Measurements from ENCODE around the gene MRPS30. TPM values are rescaled to one million over a fixed set of nuclear protein-coding genes. Genes with fewer than 3 reads are reported as not detected.

Gene MRPS30
- 87.4 and 92.3 TPM in 2 replicates for total RNA-seq (ENCODE audit: low replicate concordance)

GRCh38 chr5:44808435-44809214, at the start of gene MRPS30:
Gene MRPS30, plus strand, starts transcription at chr5:44808947. Its CDS starts 16 bp downstream, at chr5:44808963.
- H3K4me3 ChIP-seq: peak within 1 kb of the TSS; percentile 89
- Mint-ChIP-seq H3K4me3 (peak within 1 kb of the TSS; percentile 98), H3K27me3 (ENCODE audit: insufficient read depth, low read depth) (no peaks in the 10 kb centered on the region), H3K9me3 (no peaks in the 10 kb centered on the region), H3K27ac (peak within 1 kb of the TSS; percentile 92), H3K4me1 (peaks cover 21% of the 10 kb centered on the region), H3K36me3 (no peaks in the 10 kb centered on the region)
- TF ChIP-seq EZH2 (IDR thresholded peaks at IDR 0.05) (no peak), CTCF (IDR thresholded peaks at IDR 0.05) (peak; percentile 52)
- no peaks in the 10 kb centered on the region for H3K9me3 ChIP-seq (ENCODE audit: low read depth)
- peak; percentile 97 for DNase-seq (ENCODE audit: low spot score)
- peaks cover 14% of the 10 kb centered on the region for H4K20me1 ChIP-seq (ENCODE audit: low read depth)
- peaks cover 55% of the 10 kb centered on the region for H3K79me2 ChIP-seq (ENCODE audit: low read depth)
- peak within 1 kb of the TSS; percentile 98 for H3K4me2 ChIP-seq
- peak within 1 kb of the TSS; percentile 77 for H2AFZ ChIP-seq (replicated peaks)
- no peaks in the 10 kb centered on the region for H3K27me3 ChIP-seq
- peaks cover 5% of the 10 kb centered on the region for H3F3A ChIP-seq (ENCODE audit: low read depth)
- peaks cover 11% of the 10 kb centered on the region for H3K4me1 ChIP-seq
- H3K36me3 ChIP-seq: peaks cover 14% of the 10 kb centered on the region
- H3K27ac ChIP-seq: peak within 1 kb of the TSS; percentile 71
- peak within 1 kb of the TSS; percentile 83 for H3K9ac ChIP-seq

- no peaks in the 10 kb centered on the region for H3K36me3 Mint-ChIP-seq
- no peak overlapping the region for H3K4me3 ChIP-seq
- TF ChIP-seq EZH2phosphoT487 (IDR thresholded peaks at IDR 0.05): no peak
- TF ChIP-seq EZH2 (IDR thresholded peaks at IDR 0.05): no peak
- no peak for TF ChIP-seq CTCF (IDR thresholded peaks at IDR 0.05)
- no peaks in the 10 kb centered on the region for H4K20me1 ChIP-seq (ENCODE audit: low read depth)
- H3K4me3 Mint-ChIP-seq: no peak overlapping the region
- H3K9me3 Mint-ChIP-seq: no peaks in the 10 kb centered on the region
- no peak for DNase-seq (ENCODE audit: low spot score)
- H3K36me3 ChIP-seq: no peaks in the 10 kb centered on the region
- H3K27ac Mint-ChIP-seq: no peak overlapping the region
- H2AFZ ChIP-seq (replicated peaks): no peak overlapping the region
- H3K9ac ChIP-seq: no peak overlapping the region
- H3K27ac ChIP-seq: no peak overlapping the region
- H3F3A ChIP-seq (ENCODE audit: low read depth): no peaks in the 10 kb centered on the region
- no peaks in the 10 kb centered on the region for H3K4me1 ChIP-seq
- H3K9me3 ChIP-seq (ENCODE audit: low read depth): no peaks in the 10 kb centered on the region
- no peaks in the 10 kb centered on the region for H3K27me3 ChIP-seq
- peaks cover 2% of the 10 kb centered on the region for H3K27me3 Mint-ChIP-seq (ENCODE audit: insufficient read depth, low read depth)
- H3K4me2 ChIP-seq: no peak overlapping the region
- no peaks in the 10 kb centered on the region for H3K79me2 ChIP-seq (ENCODE audit: low read depth)
- no peaks in the 10 kb centered on the region for H3K4me1 Mint-ChIP-seq
These were observed 39.4 kb upstream of the MRPS30 start for GRCh38 chr5:44769200-44769876.

- Histone ChIP-seq H3K36me3 (no peaks in the 10 kb centered on the region), H4K20me1 (ENCODE audit: low read depth) (no peaks in the 10 kb centered on the region), H3K9ac (no peak overlapping the region), H3K27ac (no peak overlapping the region), H2AFZ (replicated peaks) (no peak overlapping the region), H3K4me2 (no peak overlapping the region), H3K27me3 (no peaks in the 10 kb centered on the region), H3K9me3 (ENCODE audit: low read depth) (no peaks in the 10 kb centered on the region), H3K4me3 (no peak overlapping the region), H3F3A (ENCODE audit: low read depth) (no peaks in the 10 kb centered on the region), H3K4me1 (no peaks in the 10 kb centered on the region), H3K79me2 (ENCODE audit: low read depth) (no peaks in the 10 kb centered on the region)
- H3K27ac Mint-ChIP-seq: no peak overlapping the region
- H3K4me3 Mint-ChIP-seq: no peak overlapping the region
- no peak for DNase-seq (ENCODE audit: low spot score)
- H3K4me1 Mint-ChIP-seq: no peaks in the 10 kb centered on the region
- H3K36me3 Mint-ChIP-seq: no peaks in the 10 kb centered on the region
- H3K9me3 Mint-ChIP-seq: no peaks in the 10 kb centered on the region
- TF ChIP-seq EZH2phosphoT487 (IDR thresholded peaks at IDR 0.05) (no peak), EZH2 (IDR thresholded peaks at IDR 0.05) (no peak), CTCF (IDR thresholded peaks at IDR 0.05) (no peak)
- peaks cover 2% of the 10 kb centered on the region for H3K27me3 Mint-ChIP-seq (ENCODE audit: insufficient read depth, low read depth)
These were observed 38.9 kb upstream of the MRPS30 start for GRCh38 chr5:44769877-44770209.
